CD4-positive, alpha-beta T cell treated with Interleukin-2 at 100 ng/mL for 4 hours (primary cell): ENCODE data around the gene CMC2.

ENCODE experiments used
- DNase-seq: peaks from one replicate; pipeline ENCODE4 v3.0.0-alpha.2; 2020; ENCODE audit warnings: low spot score

The CMC2 gene

DNA sequence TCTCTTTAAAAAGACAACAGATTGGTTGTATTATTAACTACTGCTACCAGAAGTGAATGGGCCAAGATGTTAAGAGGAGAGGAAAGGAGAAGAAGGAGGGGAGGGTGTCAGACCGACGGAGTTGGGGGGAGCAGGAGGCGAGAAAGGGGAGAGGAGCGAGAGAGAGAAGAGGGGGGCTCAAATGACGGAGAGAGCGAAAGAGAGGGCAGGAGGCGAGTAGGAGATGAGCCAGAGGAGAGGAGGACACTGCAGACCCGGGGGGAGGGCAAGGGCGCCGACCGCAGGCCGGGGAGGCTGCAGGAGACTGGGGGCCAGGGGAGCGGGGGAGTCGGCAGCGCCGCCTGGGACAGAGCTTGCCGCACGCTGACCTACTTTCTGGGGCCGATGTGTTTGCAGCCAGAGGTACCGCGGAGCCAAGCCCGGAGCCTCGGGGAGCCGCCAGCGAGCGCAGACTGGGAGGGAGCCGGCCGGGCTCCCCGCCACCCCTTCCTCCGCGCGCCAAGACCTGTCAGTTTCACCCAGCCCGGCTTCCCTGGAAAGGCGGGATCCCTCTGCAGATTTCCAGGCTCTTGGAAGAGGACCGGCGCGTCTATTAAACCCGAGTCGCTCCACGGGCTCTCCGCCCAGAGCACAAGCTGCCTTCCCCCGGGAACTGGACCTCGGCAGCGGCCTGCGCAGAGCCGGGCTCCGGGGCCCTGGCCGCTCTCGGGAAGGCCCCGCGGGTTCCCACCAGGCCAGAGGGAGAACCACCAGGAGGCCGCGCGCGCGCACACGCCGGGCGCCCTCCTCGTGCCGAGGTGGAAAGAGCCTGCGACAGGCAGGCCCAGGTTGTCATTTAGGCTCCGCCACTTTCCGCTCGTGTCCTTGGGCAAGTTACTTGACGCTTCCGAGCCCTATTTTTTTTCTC lies 74.6 kb downstream of the CMC2 start:
- DNase-seq: no peak

DNA sequence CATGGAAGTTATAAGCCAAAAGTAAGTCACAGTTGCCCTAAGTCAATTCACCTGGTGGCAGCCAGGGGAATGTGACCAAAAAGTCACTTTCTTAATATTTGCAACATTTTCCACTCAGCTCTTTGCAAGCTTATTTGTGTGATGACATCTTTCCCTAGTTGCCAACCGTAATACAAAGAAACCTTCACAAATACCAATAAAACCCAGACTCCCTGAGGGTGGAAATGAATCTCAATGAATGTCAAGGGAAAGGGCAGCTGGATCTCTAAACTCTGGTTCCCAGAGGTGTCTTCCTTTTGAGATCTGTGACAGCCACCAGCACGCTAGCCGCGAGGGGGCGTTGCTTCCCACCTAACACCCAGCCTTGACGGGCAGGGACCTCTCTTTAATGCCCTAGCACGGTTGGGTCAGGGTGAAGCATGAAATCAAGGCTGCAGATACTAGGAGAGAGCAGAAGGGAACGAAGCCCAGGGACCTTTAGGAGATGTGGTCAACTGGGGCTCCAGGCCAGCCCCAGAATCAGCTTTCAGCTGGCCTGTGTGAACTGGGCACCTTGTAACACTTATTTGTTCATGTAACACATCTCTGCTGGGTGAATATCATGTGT lies 82.2 kb downstream of the CMC2 start:
- DNase-seq: peak; percentile 16

DNA sequence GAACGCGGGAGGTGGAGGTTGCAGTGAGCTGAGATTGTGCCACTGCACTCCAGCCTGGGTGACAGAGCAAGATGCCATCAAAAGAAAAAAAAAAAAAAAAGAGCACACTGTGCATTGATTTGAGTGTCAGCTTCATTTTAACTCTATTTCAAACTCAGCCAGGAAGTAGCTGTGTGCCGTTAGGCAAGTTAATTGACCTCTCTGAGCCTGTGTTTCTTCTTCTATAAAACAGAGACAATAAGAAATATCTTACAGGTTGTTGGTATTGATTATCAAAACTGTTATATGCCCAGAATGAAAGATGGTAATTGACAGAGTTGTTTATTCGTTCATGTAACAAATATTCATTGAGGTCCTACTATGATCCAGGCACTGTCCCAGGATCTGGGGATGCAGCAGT lies 83.3 kb downstream of the CMC2 start:
- no peak for DNase-seq
